GM18873 (cell line): ENCODE measurements around the gene SLC25A24.
"Not testable (repeated sequence)": the region's sequence is repeated elsewhere in the genome, so short reads cannot be mapped to it uniquely, and the experiment has no call there.

ENCODE experiments used
- ATAC-seq: cut with Tn5 transposase; IDR thresholded peaks from one replicate; pipeline ENCODE4 v1.9.1; 2021; ENCODE audit warnings: mild to moderate bottlenecking, moderate library complexity, moderate number of reproducible peaks; ENCODE audit not compliant: unreplicated experiment, low FRiP score

Gene SLC25A24

GRCh38 chr1:108199201-108199691 is 897 bp downstream of the SLC25A24 start:
- no peak for ATAC-seq

- no peak for ATAC-seq
These were observed 6.1 kb downstream of the SLC25A24 start for GRCh38 chr1:108194051-108194450.

GRCh38 chr1:108193333-108193732 is 6.8 kb downstream of the SLC25A24 start:
- no peak for ATAC-seq

GRCh38 chr1:108192581-108192980 is 7.6 kb downstream of the SLC25A24 start:
- no peak for ATAC-seq

GRCh38 chr1:108190686-108191416 is 9.3 kb downstream of the SLC25A24 start:
- no peak for ATAC-seq

GRCh38 chr1:108190001-108190634 is 10.0 kb downstream of the SLC25A24 start:
- ATAC-seq, result no peak

- ATAC-seq, result no peak
These were observed 11.3 kb downstream of the SLC25A24 start for GRCh38 chr1:108188801-108189200.

- no peak for ATAC-seq
These were observed 17.0 kb downstream of the SLC25A24 start for GRCh38 chr1:108182959-108183700.

GRCh38 chr1:108179018-108179417 is 21.1 kb downstream of the SLC25A24 start:
- ATAC-seq, result no peak

- not testable (repeated sequence) for ATAC-seq
These were observed 37.7 kb downstream of the SLC25A24 start for GRCh38 chr1:108162409-108162808.

- ATAC-seq, result not testable (repeated sequence)
These were observed 40.2 kb downstream of the SLC25A24 start for GRCh38 chr1:108159951-108160350.

- ATAC-seq, result no peak
These were observed 41.2 kb downstream of the SLC25A24 start for GRCh38 chr1:108158893-108159453.

GRCh38 chr1:108154314-108154713 is 45.8 kb downstream of the SLC25A24 start:
- no peak for ATAC-seq

- no peak for ATAC-seq
These were observed 47.3 kb downstream of the SLC25A24 start for GRCh38 chr1:108152782-108153222.

GRCh38 chr1:108151548-108151947 is 48.6 kb downstream of the SLC25A24 start:
- no peak for ATAC-seq

GRCh38 chr1:108149796-108150467 is 50.2 kb downstream of the SLC25A24 start:
- ATAC-seq, result no peak

- not testable (repeated sequence) for ATAC-seq
These were observed 55.6 kb downstream of the SLC25A24 start for GRCh38 chr1:108144569-108144968.

GRCh38 chr1:108142773-108143394 is 57.3 kb downstream of the SLC25A24 start:
- ATAC-seq, result no peak

GRCh38 chr1:108142258-108142657 is 57.9 kb downstream of the SLC25A24 start:
- no peak for ATAC-seq

- ATAC-seq, result no peak
These were observed 58.5 kb downstream of the SLC25A24 start for GRCh38 chr1:108141621-108142020.
